HG03460 (cell line): ENCODE data around the gene POLR3B.
A peak's percentile ranks its signal among the peaks of the same experiment; 100 is the strongest.
"Not testable (repeated sequence)": the region's sequence is repeated elsewhere in the genome, so short reads cannot be mapped to it uniquely, and the experiment has no call there.

Experiments used
- ATAC-seq: cut with Tn5 transposase; IDR thresholded peaks from one replicate; pipeline ENCODE4 v1.9.1; 2021; ENCODE audit not compliant: unreplicated experiment

POLR3B gene

DNA sequence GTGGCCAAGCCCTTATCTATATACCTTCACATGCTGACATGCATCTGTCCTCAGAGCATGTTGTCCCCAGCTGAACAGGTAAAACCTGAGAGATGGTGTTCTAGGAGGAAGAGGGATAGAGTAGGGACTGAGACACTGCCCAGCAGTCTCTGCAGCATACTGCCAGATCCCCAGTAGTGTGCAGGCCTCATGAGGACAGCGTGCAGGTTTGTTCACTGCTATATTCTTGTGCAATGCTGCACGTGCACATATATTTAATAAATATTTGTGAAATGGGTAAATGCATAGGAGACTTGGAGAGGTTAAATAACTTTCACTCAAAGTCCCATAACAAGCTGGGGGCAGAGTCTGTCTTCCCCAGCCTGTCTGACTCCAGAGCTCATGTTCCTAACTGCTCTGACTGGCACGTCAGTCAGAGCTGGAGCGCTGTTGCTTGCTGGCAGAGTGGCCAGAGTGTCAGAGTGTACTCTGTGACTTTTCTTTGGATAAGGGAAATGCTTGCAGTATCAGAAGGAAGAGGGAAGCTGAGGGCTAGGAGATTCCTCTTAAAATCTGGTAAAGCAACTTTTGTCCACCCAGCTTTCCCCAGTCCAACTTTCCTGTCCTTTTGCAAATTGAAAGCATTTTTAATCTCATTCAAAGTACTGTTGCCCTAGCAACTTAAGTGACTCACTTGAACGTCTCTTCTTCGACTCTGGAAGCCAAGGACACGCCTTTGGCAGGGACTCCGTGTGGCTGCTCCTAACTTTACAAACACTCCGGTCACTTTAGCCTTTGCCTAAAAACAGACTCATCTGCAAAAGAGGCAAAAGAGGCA, 14.9 kb upstream of the POLR3B start:
- ATAC-seq = no peak

DNA sequence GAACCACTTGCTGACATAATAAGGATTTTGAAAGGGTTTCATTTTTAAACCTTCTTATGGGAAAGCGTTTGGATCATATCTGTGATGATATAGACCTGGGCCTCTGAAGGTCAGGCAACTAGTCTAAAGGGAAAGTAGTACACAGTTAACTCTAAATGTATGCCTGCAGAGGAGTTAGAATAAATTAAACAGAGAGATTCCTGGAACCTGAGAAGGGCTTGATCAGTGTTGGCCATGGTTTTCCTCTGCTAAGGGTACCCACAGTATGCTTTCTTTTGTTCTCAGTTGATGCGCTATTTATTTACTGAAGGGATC, 14.4 kb upstream of the POLR3B start:
- no peak for ATAC-seq

DNA sequence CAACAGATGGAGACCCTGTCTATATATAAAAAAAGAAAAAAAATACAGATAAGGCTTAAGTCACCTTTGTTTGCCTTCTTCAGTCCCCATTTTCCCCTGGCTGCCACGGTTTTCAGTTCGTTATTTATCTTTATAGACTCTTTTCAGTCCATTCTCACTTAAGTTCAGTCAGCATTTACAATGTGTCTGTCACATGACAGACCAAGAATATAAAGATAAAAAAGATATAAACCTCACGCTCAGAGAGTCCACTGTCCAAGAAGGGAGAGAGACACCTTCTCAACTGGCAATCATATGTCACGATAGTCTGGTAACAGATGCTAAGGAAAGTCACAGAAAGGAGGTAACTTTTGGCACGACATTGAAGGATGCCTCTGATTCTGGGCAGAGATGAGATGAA, 13.4 kb upstream of the POLR3B start:
- no peak for ATAC-seq

DNA sequence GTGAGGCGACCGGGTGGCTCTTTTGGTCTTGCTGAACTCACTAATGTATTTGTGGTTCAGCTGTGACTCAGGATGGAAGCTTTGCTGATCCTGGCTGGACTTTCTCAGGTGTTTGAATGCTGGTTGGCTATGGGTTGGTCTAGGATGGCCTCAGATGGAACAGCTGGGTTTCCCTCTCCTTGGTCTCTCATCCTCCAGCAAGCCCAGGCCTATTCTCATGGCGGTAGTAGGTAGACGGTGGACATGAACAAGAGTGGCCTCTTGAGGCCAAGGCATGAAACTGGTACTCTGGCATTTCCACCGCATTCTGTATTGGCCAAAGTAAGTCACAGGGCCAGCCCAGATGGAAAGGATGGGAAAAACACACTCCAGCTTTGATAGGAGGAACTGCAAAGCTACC, 11.8 kb upstream of the POLR3B start:
- ATAC-seq = no peak

DNA sequence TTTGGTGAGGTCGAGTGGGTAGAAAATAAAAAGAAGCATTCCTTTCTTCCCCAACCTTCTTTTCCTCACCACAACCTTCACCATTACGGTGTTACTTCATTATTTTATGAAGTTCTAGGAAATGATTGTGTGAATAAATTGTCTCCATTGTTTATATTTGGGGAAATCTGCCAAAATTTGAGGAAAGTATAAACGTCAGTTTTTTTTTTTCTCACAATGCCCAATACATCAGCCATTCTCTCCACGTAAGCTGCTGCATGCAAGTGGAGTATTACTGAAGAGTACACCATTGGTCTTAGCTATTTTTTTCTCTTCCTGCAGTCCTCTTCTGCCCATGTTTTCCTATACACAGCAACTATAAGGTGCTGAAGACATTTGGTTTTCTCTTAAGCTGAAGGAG, 9.1 kb upstream of the POLR3B start:
- no peak for ATAC-seq

DNA sequence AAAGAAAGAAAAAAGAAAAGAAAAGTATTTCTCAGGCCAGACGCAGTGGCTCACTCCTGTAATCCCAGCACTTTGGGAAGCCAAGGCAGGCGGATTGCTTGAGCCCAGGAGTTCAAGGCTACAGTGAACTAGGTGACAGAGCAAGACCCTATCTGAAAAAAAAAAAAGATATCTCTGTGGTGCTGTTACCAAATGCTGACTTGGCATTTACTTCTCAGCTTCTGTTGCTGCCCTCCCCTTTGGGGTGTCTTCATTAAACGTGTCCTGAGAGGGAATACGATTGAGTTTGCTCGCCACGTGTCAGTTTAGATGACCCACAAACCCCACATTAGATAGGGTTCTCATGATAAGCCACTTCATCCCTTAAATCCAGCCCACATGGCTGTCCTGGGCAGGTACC, 4.4 kb upstream of the POLR3B start:
- no peak for ATAC-seq

DNA sequence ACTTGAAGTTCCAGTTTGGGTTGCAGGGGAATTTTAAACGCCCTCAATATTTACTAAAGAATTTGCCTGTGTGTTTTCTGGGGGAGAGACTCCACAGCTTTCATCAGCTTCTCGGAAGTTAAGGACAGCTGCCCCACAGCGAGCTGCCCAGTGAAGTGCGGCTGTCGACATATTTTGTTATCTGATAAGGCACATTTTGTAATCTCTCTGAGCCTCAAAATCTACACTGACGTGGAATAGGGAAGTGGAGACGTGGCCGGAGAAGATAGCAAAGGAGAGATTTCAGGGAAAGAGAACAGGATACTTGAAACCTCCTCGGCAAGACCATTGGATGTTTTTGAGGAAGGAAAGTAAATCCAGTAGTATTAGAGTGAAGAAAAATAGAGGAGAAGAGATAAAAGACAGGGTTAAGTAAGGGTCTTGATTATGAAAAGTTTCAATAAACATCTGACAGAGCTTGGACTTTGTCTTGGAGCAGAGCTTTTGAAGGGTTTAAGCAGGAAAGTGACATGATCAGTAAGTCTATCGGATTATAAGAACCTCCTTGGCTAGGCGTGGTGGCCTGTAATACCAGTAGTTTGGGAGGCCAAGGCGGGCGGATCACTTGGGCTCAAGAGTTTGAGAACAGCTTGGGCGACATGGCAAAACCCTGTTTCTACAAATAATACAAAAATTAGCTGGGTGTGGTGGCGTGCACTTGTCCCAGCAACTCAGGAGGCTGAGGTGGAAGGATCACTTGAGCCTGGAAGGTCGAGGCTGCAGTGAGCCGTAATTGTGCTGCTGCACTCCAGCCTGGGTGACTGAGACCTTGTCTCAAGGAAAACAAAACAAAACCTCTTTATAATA, 1.1 kb downstream of the POLR3B start:
- ATAC-seq = peak; percentile 10

DNA sequence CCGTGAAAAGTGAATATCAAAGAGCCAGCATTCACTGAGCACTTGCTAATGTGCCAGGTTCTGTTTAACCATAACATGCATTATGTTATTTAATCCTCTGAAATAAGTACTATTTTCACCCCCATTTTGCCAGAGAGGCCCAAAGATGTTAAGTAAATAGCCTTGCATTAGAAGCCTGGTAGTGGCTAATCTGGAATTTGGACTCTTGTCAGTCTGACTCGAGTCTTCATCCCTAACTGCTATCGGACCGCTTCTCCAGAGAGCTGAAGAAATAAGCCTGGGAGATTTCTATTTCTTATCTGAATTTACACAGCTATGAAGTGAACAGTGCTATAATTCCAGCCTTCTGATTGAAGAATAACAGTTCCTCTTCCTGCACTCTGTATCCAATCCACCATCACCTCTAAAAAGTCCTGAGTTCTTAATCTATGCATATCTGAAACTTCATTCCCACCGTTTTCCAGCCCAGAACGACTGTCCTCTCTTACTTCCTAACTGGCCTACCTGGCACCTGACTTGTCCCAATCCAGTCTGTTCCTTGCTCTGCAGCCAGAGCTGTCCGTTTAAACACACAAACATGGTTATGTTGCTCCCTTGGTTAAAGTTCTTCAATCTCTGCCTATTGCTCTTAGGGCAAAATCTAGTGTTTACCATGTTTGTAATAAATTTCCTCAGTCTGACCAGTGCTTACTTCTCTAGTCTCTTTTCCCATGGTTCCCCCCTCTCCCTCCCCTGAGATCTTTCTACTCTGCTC, 2.3 kb downstream of the POLR3B start:
- no peak for ATAC-seq

DNA sequence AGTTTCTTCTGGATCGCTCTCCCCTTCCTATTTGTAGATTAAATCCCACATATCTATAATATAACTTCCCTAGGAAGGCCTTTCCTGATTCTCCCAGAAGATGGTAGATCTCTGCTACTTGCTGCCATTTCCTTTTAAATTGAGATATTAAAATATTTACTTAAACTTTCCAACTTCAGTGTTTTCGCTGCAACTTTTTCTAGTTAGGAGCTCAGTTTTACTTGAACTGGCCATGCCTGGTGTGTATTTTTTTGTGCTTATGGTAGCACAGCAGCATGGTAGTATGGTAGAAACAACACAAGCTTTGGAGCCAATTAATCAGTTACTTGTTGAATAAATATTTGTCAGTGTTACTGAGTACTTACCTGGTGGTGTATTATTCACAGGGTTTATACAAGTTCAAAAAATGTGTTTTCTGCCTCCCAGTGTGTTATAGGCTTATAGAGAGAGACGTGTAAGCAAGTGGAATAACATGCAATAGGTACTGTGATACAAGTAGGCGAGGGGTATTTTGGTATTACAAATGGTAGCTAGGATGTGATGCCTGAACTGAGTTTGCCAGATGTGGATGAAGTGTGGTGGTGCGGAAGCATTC, 2.9 kb downstream of the POLR3B start:
- no peak for ATAC-seq

DNA sequence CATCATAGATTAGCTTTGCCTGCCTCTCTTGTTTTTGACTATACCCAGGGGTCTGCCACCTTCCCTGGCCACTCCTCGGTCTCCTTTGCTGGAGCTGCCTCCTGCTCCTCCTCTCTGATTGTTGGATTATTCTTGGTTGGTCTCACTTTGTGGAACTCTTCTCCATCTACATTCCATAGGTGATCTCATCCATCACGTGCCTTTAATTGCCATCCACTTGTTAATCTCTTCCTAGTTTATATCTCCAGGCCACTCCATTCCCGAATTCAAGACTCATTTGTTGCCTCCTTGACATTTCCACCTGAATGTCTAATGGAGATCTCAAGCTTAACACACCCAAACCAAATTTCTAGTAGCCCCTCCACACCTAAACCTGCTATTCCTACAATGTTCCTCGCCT, 5.4 kb downstream of the POLR3B start:
- ATAC-seq = no peak

DNA sequence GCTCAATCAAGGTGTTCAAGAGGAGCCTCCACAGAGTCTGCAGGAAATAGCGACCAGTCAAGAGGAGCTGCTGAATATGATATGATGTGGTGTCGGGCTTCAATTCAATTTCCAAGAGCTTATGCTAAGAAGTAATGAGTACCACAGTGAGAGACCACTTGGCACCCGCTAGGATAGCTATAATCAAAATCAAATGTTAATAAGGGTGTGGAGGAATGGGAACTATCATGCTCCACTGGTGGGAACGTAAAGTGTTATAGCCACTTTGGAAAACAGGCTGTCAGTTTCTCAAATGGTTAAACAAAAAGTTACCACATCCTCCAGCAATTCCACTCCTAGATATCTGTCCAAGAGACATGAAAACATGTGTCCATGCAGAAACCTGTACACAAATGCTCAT, 6.7 kb downstream of the POLR3B start:
- ATAC-seq = no peak

DNA sequence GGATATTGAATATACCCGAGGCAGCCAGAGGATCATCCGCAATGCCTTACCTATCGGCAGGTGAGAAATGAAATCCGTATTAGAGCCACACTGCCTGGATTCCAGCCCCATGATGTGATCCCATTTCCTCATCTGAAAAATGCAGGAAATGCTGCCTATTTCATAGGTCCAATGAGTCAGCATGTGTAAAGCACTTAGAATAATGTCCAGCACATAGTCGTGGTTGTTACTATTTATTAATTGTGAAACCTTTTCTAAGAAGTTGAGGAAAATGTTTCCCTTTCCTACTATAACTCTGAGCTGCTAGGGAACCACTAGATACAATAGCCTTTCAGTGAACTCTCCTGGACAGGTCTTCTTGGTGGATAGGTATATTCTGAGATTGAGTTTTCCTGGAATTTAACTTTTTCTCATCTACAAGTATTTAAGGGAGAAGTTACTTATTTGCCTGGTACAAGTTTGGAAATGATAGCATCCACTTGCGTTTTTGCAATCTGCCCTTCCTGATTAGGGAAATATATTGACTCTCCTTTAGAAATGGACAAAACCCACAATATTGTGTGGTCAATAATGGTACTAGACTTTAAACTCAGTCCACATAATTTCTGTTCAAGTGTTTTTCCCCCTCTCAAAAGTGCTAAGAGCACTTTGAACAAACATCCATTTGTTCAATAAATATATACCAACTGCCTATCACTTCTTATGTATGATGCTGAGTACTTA, 12.2 kb downstream of the POLR3B start:
- ATAC-seq = no peak

DNA sequence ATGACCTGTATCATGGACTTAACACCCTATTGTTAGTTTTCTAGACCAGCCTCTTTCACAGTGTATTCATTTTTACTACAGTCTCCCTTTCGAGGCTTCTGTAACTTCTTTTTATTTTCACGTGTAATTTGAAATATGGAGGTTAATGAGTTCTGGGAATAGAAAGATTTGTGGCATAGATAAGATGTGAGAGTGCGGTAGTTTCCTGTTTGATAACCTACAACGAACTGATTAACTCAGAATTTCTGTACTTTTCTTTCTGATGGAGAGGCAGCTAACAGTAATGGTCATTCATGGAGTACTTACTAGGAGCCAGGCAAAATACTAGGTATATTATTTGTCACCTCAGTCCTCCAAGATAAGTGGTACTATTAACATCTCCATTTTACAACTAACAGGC, 21.2 kb downstream of the POLR3B start:
- ATAC-seq = no peak

DNA sequence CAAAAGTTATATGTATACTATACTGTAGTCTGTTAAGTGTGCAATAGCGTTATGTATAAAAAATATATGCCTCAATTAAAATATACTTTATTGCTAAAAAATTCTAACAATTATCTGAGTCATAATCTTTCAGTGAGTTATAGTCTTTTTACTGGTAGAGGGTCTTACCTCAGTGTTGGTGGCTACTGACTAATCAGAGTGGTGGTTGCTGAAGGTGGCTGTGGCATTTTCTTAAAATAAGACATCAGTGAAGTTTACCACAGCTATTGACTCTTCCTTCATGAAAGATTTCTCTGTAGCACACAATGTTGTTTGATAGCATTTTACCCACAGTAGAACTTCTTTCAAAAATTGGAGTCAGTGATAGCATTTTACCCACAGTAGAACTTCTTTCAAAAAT, 23.4 kb downstream of the POLR3B start:
- no peak for ATAC-seq

DNA sequence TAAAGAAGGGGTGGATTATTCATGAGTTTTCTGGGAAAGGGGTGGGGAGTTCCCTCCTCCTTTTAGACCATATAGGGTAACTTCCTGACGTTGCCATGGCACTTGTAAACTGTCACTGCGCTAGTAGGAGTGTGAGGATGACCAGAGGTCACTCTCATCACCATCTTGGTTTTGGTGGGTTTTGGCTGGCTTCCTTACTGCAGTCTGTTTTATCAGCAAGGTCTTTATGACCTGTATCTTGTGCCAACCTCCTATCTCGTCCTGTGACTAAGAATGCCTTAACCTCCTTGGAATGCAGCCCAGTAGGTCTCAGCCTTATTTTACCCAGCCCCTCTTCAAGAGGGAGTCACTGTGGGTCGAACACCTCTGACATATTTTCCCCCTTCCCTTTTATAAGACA, 24.3 kb downstream of the POLR3B start:
- ATAC-seq = not testable (repeated sequence)

DNA sequence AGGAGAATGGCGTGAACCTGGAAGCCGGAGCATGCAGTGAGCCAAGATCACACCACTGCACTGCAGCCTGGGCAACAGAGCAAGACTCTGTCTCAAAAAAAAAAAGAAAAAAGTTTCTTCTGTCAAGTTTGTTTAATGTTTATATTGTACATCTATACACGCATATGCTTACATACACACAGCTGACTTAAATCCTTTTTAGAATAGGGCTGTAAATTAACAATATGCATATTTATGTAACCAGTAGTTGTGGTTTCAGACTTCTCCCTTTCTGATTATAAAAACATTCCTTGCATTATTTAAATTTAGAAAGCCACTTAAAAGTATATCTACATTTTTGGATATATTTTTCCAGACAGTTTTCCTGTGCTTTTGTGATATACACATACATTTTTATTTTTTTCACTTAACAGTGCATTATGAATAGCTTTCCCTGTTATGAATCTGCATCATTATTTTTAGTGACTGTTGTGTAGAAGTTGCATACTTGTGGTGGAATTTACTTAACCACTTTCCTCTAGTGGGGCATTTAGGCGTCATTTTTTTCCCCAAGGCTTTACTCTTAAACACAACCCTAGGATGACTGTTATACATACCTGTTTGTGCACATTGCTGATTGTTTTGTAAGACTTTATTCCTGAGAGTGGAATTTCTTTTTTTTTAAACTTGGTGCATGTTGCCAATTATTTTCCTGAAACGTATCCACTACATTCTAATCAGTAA, 29.4 kb downstream of the POLR3B start:
- no peak for ATAC-seq

DNA sequence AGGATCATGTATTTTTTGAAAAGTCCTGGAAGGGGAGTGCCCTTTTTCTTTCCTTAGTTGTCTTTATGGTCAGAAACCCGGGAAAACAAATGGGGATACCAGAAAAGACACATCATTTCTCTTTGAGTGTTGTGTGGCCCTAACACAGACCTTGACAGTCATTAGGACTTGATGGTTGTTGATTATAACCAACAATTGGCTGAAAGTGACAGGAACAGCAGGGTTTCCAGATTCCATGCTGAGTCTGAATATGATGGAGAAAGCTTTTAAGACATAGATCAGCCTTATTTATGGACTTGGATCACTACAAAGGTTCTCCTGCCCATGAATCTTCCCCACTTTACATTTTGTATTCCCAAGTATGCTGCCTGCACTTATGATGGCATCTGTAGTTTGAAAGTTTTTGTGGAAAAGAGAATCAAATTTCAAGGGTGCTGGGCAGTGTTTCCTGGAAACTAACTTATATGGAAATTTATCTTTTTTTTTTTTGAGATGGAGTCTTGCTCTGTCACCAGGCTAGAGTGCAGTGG, 30.4 kb downstream of the POLR3B start:
- no peak for ATAC-seq

DNA sequence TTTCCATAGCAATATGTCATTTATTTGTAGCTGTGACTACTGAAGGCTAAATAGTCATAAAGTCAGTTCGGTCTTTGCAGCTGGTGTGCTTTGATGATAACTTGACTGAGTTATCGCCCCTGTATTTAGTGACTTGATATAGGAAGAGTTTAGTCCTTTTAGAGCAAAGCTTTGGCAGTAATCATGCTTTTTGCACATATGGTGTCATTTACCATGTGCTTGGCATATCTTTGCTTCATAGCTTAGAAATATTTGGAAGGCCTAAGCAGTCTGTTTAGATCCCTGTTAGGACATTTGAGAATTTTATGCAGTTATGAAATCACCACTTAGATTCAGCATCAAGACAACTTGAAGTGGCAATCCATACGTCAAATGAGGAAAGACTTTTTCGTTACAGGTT, 31.6 kb downstream of the POLR3B start:
- no peak for ATAC-seq

DNA sequence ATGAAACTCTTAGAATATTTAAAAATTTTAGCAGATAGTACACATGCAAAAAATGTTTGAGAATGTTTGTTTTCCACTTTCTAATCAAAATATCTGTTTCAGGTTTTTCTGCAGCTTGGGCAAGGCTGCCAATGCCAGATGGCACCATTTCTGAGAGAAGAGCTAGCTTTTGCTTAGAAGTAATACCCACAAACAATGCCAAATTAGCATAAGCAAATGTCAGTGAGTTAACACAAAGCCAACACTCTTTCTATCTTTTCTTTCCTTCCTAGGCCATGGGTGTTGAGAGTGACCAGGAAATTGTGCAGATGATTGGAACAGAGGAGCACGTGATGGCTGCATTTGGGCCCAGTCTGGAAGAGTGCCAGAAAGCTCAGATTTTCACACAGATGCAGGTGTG, 35.2 kb downstream of the POLR3B start:
- ATAC-seq = no peak

DNA sequence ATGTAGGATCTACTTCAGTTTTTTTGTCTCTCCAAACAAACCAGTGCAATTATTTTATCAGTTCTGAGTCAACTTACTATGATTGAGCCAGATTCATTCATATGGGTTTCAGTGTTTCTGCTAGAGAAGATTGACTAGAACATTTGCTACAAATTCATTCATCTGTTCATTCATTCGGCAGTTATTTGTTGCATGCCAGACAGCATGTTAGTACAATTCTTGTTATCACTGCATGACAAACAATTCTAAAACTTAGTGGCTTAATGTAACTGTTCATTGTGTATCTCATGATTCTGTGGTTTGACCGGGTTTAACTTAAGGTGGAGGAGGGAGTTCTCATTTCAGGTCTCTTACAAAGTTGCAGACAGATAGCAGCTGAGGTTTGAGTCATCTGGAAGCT, 52.3 kb downstream of the POLR3B start:
- no peak for ATAC-seq
